NB4 (cell line): ENCODE data around the gene PTPRD.
A peak's percentile ranks its signal among the peaks of the same experiment; 100 is the strongest.

Experiments used
- DNase-seq: peaks from one replicate; pipeline ENCODE4 v3.0.0; 2010; ENCODE audit warnings: low read depth
- H3K4me3 ChIP-seq: one replicate; pipeline ENCODE4 v1.5.1; 2011; ENCODE audit warnings: mild to moderate bottlenecking, low read depth, low read length, moderate library complexity
- CTCF ChIP-seq: IDR thresholded peaks from one replicate; pipeline ENCODE4 v1.5.1; 2012; ENCODE audit warnings: low read depth, low read length
- MAX ChIP-seq: IDR thresholded peaks from 2 replicates; pipeline ENCODE4 v1.6.1; 2011; ENCODE audit warnings: low read depth, low read length
- MYC ChIP-seq: IDR thresholded peaks from 2 replicates; pipeline ENCODE4 v1.6.1; 2011; ENCODE audit warnings: low read depth, low read length
- POLR2A ChIP-seq: IDR thresholded peaks from 2 replicates; pipeline ENCODE4 v1.6.1; 2011; ENCODE audit warnings: mild to moderate bottlenecking; ENCODE audit not compliant: insufficient read length; ENCODE audit errors: extremely low read depth

Gene PTPRD

GRCh38 chr9:9951556-9952160 lies 661.1 kb downstream of the PTPRD start:
- DNase-seq = no peak
- no peak overlapping the region for H3K4me3 ChIP-seq
- TF ChIP-seq CTCF = no peak
- no peak for TF ChIP-seq POLR2A
- TF ChIP-seq MYC = no peak
- no peak for TF ChIP-seq MAX

GRCh38 chr9:9950813-9951212 lies 662.0 kb downstream of the PTPRD start:
- H3K4me3 ChIP-seq = no peak overlapping the region
- no peak for TF ChIP-seq POLR2A
- TF ChIP-seq CTCF = no peak
- no peak for TF ChIP-seq MAX
- TF ChIP-seq MYC = no peak
- DNase-seq = no peak

GRCh38 chr9:9949978-9950377 lies 662.8 kb downstream of the PTPRD start:
- TF ChIP-seq MAX = no peak
- no peak for TF ChIP-seq POLR2A
- TF ChIP-seq MYC = no peak
- TF ChIP-seq CTCF = no peak
- DNase-seq = no peak
- no peak overlapping the region for H3K4me3 ChIP-seq

- H3K4me3 ChIP-seq = no peak overlapping the region
- no peak for DNase-seq
- TF ChIP-seq MYC = no peak
Measured at GRCh38 chr9:9949368-9949767, 663.4 kb downstream of the PTPRD start.

GRCh38 chr9:9945966-9946365 lies 666.8 kb downstream of the PTPRD start:
- H3K4me3 ChIP-seq = no peak overlapping the region
- TF ChIP-seq POLR2A (no peak), MAX (no peak), MYC (no peak), CTCF (no peak)
- DNase-seq = no peak

GRCh38 chr9:9942764-9943424 lies 669.9 kb downstream of the PTPRD start:
- TF ChIP-seq CTCF (peak; percentile 99), POLR2A (no peak)
- H3K4me3 ChIP-seq = no peak overlapping the region
- peak; percentile 76 for DNase-seq
